OCI-LY7 (cell line): Measurements from ENCODE around the gene ATP11A.

Experiments
- EZH2phosphoT487 ChIP-seq: fragments of 200-600 bp; sonication (generic); IDR thresholded peaks from 2 replicates; pipeline ENCODE4 v1.6.1; 2018; ENCODE audit warnings: low read depth, borderline replicate concordance, mild to moderate bottlenecking, mixed run types, antibody characterized with exemption, low read length, moderate library complexity, mixed read lengths
- TF ChIP-seq, protein P1 (sequence below): fragments of 200-600 bp; sonication (generic); conservative IDR thresholded peaks from 2 replicates; pipeline ENCODE4 v1.5.1; 2014; ENCODE audit warnings: mild to moderate bottlenecking, antibody characterized with exemption, low read length, moderate library complexity, mixed read lengths

DNA sequence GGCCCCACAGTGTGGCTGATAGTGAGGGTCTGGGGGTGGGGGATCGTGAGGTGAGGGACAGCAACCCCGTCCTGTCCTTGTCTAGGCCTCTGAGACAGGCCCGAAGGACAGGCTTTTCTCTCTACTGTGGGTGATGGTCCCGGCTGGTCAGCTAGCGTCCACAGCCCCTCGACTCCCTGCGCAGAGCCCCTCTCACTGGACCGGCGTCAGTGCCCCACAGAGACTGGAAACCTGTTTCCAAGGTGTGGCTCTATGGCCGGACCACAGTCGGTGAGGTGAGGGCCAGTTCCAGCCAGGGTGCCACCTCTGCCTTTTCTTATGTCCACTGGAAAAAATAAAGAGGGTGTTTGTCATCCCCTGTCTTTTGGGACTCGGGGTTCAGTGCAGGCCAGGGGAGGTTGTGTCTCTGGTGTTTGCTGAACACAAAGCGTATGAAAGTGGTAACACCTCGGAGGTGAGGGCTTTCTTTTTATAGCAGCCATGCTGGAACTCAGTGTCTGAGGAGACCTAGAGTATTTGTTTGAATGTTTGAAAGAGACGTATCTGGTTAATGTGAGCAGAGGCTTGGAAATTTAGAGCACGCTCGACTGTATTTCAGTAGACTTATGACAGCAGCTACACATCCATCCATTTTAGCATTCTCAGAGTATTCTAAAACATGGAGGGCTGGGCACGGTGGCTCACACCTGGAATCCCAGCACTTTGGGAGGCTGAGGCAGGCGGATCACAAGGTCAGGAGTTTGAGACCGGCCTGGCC is 22.8 kb downstream of the ATP11A start:
- TF ChIP-seq, protein P1, sequence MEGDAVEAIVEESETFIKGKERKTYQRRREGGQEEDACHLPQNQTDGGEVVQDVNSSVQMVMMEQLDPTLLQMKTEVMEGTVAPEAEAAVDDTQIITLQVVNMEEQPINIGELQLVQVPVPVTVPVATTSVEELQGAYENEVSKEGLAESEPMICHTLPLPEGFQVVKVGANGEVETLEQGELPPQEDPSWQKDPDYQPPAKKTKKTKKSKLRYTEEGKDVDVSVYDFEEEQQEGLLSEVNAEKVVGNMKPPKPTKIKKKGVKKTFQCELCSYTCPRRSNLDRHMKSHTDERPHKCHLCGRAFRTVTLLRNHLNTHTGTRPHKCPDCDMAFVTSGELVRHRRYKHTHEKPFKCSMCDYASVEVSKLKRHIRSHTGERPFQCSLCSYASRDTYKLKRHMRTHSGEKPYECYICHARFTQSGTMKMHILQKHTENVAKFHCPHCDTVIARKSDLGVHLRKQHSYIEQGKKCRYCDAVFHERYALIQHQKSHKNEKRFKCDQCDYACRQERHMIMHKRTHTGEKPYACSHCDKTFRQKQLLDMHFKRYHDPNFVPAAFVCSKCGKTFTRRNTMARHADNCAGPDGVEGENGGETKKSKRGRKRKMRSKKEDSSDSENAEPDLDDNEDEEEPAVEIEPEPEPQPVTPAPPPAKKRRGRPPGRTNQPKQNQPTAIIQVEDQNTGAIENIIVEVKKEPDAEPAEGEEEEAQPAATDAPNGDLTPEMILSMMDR = no peak
- no peak for TF ChIP-seq EZH2phosphoT487
